ENCODE measurements around the gene MYO3B. TPM values are rescaled to one million over a fixed set of nuclear protein-coding genes. Genes with fewer than 3 reads are reported as not detected.

Gene MYO3B
- total RNA-seq, 1 experiment from 2014 or later = 0.09 TPM

DNA sequence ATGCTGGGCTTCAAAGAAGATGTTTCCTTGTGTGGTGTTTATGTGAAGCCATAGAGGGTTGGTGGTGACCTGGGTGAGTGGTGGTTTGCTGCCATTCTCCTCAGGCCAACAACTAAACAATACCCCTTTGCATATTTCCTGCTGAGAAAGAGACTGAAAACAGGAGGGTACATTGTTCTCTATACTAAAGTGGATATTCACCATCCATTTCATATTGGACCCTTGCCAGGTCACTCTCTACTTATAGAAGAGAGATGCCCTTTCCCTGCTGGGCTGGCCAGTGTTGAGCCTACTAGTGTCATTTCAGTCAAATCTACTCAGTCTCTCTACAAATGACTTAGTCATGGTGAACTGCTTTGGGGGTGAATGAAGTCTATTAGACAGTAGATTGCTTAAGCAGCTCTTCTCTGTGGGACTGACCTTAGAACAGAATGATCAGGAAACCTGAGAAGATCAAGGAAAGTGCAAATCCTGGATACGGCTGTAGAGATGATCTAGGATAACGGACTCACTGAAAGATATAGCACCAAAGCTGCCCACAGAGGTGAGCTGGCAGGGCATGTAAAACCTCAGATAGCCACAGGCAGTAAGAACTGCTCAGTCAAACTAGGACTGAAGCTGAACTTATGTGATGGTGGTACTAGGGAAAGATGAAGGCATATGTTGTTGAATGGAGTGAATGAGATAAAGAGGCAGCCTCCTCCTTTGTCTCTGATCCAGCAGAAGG is 154.9 kb downstream of the MYO3B start:
- H3K36me3 ChIP-seq (ENCODE audit: control insufficient read depth, insufficient read depth, low read length) = no peaks in the 10 kb centered on the region
- intact Hi-C loops (cut with micrococcal nuclease; ENCODE audit: unreplicated experiment) = no loop called here
- no peak overlapping the region for H3K4me3 Mint-ChIP-seq (ENCODE audit: unreplicated experiment)
- CTCF ChIA-PET = interaction anchor here (1.6 kb wide), 1 partner anchor 29 kb away, joined by 4 read pairs; no protein-coding TSS in a partner anchor
- 0 out of 2 replicates have a peak, but pooled peaks cover 6% of the 10 kb centered on the region for H3K9me3 ChIP-seq
- no peak overlapping the region for H3K27ac Mint-ChIP-seq (ENCODE audit: unreplicated experiment)
- no peak for DNase-seq
- POLR2A ChIA-PET = no interaction called here
- no TSS peak for BruUV-seq (replicated peaks)
- TF ChIP-seq, protein P1, sequence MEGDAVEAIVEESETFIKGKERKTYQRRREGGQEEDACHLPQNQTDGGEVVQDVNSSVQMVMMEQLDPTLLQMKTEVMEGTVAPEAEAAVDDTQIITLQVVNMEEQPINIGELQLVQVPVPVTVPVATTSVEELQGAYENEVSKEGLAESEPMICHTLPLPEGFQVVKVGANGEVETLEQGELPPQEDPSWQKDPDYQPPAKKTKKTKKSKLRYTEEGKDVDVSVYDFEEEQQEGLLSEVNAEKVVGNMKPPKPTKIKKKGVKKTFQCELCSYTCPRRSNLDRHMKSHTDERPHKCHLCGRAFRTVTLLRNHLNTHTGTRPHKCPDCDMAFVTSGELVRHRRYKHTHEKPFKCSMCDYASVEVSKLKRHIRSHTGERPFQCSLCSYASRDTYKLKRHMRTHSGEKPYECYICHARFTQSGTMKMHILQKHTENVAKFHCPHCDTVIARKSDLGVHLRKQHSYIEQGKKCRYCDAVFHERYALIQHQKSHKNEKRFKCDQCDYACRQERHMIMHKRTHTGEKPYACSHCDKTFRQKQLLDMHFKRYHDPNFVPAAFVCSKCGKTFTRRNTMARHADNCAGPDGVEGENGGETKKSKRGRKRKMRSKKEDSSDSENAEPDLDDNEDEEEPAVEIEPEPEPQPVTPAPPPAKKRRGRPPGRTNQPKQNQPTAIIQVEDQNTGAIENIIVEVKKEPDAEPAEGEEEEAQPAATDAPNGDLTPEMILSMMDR (IDR thresholded peaks at IDR 0.05; ENCODE audit: insufficient read depth in 1 of 2, low read depth in 1 of 2, low read length in 1 of 2, severe bottlenecking in 1 of 2, unreplicated experiment in 1 of 2) = no peak
- no peak overlapping the region for H3K4me3 ChIP-seq (ENCODE audit: low read depth, low read length)
- H3K4me1 ChIP-seq = no peaks in the 10 kb centered on the region
- no peaks in the 10 kb centered on the region for H3K36me3 Mint-ChIP-seq (ENCODE audit: insufficient read depth, unreplicated experiment)
- peaks cover 12% of the 10 kb centered on the region for H3K27me3 Mint-ChIP-seq (ENCODE audit: insufficient read depth, unreplicated experiment)
- H3K4me1 Mint-ChIP-seq (ENCODE audit: low read depth, unreplicated experiment) = no peaks in the 10 kb centered on the region
- no peaks in the 10 kb centered on the region; the same call in 1 of the 2 replicates for H3K27me3 ChIP-seq (replicated peaks; ENCODE audit: control insufficient read depth, insufficient read depth, low read length)
- peaks cover 15% of the 10 kb centered on the region for H3K9me3 Mint-ChIP-seq (ENCODE audit: unreplicated experiment)

DNA sequence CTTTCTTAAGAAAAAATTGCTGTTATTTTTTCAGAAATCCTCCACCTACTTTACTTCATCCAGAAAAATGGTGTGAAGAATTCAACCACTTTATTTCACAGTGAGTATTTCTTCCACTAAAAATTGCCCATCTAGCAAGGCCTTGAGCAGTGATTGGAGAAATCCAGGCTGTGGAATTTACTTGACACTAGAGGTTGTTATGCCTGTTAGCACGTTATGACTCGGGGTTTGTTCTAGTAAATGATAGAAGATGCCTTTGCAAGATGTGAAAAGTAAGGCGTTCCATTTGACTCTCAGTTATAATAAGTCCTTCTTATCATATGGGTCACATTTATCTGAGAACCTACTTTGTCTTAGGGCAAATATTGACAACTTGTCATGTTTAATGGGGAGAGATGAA is 157.4 kb downstream of the MYO3B start:
- BruUV-seq (replicated peaks) = no TSS peak
- CTCF ChIA-PET = no interaction called here
- H3K4me1 Mint-ChIP-seq (ENCODE audit: low read depth, unreplicated experiment) = no peaks in the 10 kb centered on the region
- Histone ChIP-seq H3K27me3 (replicated peaks; ENCODE audit: control insufficient read depth, insufficient read depth, low read length) (no peaks in the 10 kb centered on the region; the same call in 1 of the 2 replicates), H3K36me3 (ENCODE audit: control insufficient read depth, insufficient read depth, low read length) (no peaks in the 10 kb centered on the region), H3K4me3 (ENCODE audit: low read depth, low read length) (no peak overlapping the region), H3K4me1 (peaks cover 6% of the 10 kb centered on the region; the same call in 1 of the 2 replicates), H3K9me3 (0 out of 2 replicates have a peak, but pooled peaks cover 6% of the 10 kb centered on the region)
- peaks cover 12% of the 10 kb centered on the region for H3K27me3 Mint-ChIP-seq (ENCODE audit: insufficient read depth, unreplicated experiment)
- TF ChIP-seq, protein P1 (IDR thresholded peaks at IDR 0.05; ENCODE audit: insufficient read depth in 1 of 2, low read depth in 1 of 2, low read length in 1 of 2, severe bottlenecking in 1 of 2, unreplicated experiment in 1 of 2) = no peak
- H3K27ac Mint-ChIP-seq (ENCODE audit: unreplicated experiment) = no peak overlapping the region
- no peak overlapping the region for H3K4me3 Mint-ChIP-seq (ENCODE audit: unreplicated experiment)
- POLR2A ChIA-PET = no interaction called here
- intact Hi-C loops (cut with micrococcal nuclease; ENCODE audit: unreplicated experiment) = no loop called here
- H3K36me3 Mint-ChIP-seq (ENCODE audit: insufficient read depth, unreplicated experiment) = no peaks in the 10 kb centered on the region
- DNase-seq = no peak
- H3K9me3 Mint-ChIP-seq (ENCODE audit: unreplicated experiment) = peaks cover 15% of the 10 kb centered on the region

DNA sequence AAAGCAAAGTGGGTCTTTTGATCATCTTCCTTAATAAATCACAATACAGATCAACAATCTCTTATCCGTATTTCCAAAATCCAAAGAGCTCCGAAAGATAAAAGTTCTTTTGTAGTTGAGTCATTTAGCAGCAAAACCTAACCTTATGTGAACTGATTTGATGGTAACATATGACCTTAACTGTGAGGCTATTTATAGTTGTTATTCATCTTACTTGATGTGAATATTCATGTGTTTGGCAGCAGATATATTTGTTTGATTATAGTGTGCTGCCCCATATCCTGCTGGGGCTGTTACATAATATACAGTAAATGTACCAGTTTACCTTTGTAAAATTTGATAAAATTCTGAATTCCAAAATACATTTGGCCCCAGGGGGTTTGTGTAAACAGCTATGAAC is 158.5 kb downstream of the MYO3B start:
- no peak overlapping the region for H3K4me3 Mint-ChIP-seq (ENCODE audit: unreplicated experiment)
- DNase-seq = no peak
- BruUV-seq (replicated peaks) = no TSS peak

More for the DNA sequence above, 158.5 kb downstream of the MYO3B start:
- H3K4me3 ChIP-seq (ENCODE audit: low read depth, low read length) = no peak overlapping the region
- H3K36me3 ChIP-seq (ENCODE audit: control insufficient read depth, insufficient read depth, low read length) = no peaks in the 10 kb centered on the region
- CTCF ChIA-PET = no interaction called here
- POLR2A ChIA-PET = interaction anchor here (0.6 kb wide), 1 partner anchor 366 kb away, joined by 3 read pairs; no protein-coding TSS in a partner anchor
- peaks cover 7% of the 10 kb centered on the region for H3K27me3 Mint-ChIP-seq (ENCODE audit: insufficient read depth, unreplicated experiment)
- intact Hi-C loops (cut with micrococcal nuclease; ENCODE audit: unreplicated experiment) = no loop called here
- no peaks in the 10 kb centered on the region for H3K4me1 Mint-ChIP-seq (ENCODE audit: low read depth, unreplicated experiment)
- peaks cover 6% of the 10 kb centered on the region; the same call in 1 of the 2 replicates for H3K4me1 ChIP-seq
- H3K27me3 ChIP-seq (replicated peaks; ENCODE audit: control insufficient read depth, insufficient read depth, low read length) = no peaks in the 10 kb centered on the region; the same call in 1 of the 2 replicates
- no peaks in the 10 kb centered on the region for H3K36me3 Mint-ChIP-seq (ENCODE audit: insufficient read depth, unreplicated experiment)
- 0 out of 2 replicates have a peak, but pooled peaks cover 4% of the 10 kb centered on the region for H3K9me3 ChIP-seq
- TF ChIP-seq, protein P1 (IDR thresholded peaks at IDR 0.05; ENCODE audit: insufficient read depth in 1 of 2, low read depth in 1 of 2, low read length in 1 of 2, severe bottlenecking in 1 of 2, unreplicated experiment in 1 of 2) = no peak
- H3K27ac Mint-ChIP-seq (ENCODE audit: unreplicated experiment) = no peak overlapping the region
- peaks cover 8% of the 10 kb centered on the region for H3K9me3 Mint-ChIP-seq (ENCODE audit: unreplicated experiment)

All from Caco-2 (cell line).